ENCODE results near the gene RNF224. TPM values are rescaled to one million over a fixed set of nuclear protein-coding genes. Genes with fewer than 3 reads are reported as not detected.
A peak's percentile ranks its signal among the peaks of the same experiment; 100 is the strongest.

The RNF224 gene
- total and polyA plus RNA-seq, 2 of the 13 experiments (the other 11 are each of a cell fraction or from before 2014, with no cell fraction given): 0.09 TPM; not detected in 1

DNA sequence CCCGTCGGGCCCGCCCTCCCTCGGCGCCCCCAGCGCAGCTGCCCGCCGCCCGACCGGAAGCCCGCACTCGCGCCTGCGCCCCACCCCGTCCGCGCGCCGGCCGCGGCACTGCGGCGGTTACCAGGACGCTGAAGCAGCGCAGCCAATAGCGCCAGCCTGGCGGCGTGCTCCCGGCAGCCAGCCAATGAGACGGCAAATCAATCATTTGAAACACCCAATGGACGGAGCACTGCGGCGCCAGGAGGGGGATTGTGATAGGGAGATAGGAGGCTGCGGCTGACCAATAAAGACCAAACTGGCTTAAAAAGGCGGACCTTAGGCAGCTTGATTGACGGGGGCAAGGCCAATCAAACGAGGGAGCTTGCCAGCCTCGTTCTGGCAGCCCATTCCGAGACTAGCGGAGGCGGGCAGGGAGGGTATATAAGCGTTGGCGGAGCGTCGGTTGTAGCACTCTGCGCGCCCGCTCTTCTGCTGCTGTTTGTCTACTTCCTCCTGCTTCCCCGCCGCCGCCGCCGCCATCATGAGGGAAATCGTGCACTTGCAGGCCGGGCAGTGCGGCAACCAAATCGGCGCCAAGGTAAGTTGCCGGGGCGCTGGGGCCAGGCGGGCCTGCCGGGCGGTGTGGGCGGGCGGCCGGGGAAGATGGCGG lies 13.7 kb downstream of the RNF224 start, which contains the start of gene TUBB4B (continued):
- TF ChIP-seq, protein P1, sequence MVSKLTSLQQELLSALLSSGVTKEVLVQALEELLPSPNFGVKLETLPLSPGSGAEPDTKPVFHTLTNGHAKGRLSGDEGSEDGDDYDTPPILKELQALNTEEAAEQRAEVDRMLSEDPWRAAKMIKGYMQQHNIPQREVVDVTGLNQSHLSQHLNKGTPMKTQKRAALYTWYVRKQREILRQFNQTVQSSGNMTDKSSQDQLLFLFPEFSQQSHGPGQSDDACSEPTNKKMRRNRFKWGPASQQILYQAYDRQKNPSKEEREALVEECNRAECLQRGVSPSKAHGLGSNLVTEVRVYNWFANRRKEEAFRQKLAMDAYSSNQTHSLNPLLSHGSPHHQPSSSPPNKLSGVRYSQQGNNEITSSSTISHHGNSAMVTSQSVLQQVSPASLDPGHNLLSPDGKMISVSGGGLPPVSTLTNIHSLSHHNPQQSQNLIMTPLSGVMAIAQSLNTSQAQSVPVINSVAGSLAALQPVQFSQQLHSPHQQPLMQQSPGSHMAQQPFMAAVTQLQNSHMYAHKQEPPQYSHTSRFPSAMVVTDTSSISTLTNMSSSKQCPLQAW (CRISPR knock-in tag; IDR thresholded peaks at IDR 0.05): peak; percentile 53; the same call in 1 of the 2 replicates
- TF ChIP-seq SP5 (CRISPR knock-in tag; IDR thresholded peaks at IDR 0.05; ENCODE audit: borderline replicate concordance, low read depth) (0 out of 2 replicates have a peak, but pooled peaks have one; percentile 37), CHD2 (IDR thresholded peaks at IDR 0.05; ENCODE audit: low read depth, low read length) (peak; percentile 81), ZNF451 (CRISPR knock-in tag; IDR thresholded peaks at IDR 0.05) (0 out of 2 replicates have a peak, but pooled peaks have one; percentile 40), ZNF160 (CRISPR knock-in tag; IDR thresholded peaks at IDR 0.05) (no peak; the same call in 1 of the 2 replicates), ZNF737 (CRISPR knock-in tag; IDR thresholded peaks at IDR 0.05; ENCODE audit: borderline replicate concordance) (no peak), MTF1 (CRISPR knock-in tag; IDR thresholded peaks at IDR 0.05) (0 out of 2 replicates have a peak, but pooled peaks have one; percentile 65), ZBTB7B (CRISPR knock-in tag; IDR thresholded peaks at IDR 0.05) (no peak), ZNF30 (CRISPR knock-in tag; IDR thresholded peaks at IDR 0.05) (no peak), ZNF24 (IDR thresholded peaks at IDR 0.05) (no peak), FOXP1 (IDR thresholded peaks at IDR 0.05) (no peak), FOXP1 (CRISPR knock-in tag; IDR thresholded peaks at IDR 0.05) (no peak), ZNF614 (CRISPR knock-in tag; IDR thresholded peaks at IDR 0.05; ENCODE audit: borderline replicate concordance) (no peak), ZNF547 (CRISPR knock-in tag; IDR thresholded peaks at IDR 0.05) (no peak), ARID2 (CRISPR knock-in tag; IDR thresholded peaks at IDR 0.05; ENCODE audit: borderline replicate concordance) (no peak), PAWR (CRISPR knock-in tag; IDR thresholded peaks at IDR 0.05; ENCODE audit: borderline replicate concordance) (no peak), PHF21A (CRISPR knock-in tag; IDR thresholded peaks at IDR 0.05) (no peak; the same call in 1 of the 2 replicates), ZNF256 (CRISPR knock-in tag; conservative IDR thresholded peaks at IDR 0.05) (0 out of 2 replicates have a peak, but pooled peaks have one; percentile 62), MIER2 (CRISPR knock-in tag; IDR thresholded peaks at IDR 0.05) (peak; percentile 52; the same call in 1 of the 2 replicates), HDAC1 (CRISPR knock-in tag; IDR thresholded peaks at IDR 0.05) (no peak)
- TF ChIP-seq, protein P2, sequence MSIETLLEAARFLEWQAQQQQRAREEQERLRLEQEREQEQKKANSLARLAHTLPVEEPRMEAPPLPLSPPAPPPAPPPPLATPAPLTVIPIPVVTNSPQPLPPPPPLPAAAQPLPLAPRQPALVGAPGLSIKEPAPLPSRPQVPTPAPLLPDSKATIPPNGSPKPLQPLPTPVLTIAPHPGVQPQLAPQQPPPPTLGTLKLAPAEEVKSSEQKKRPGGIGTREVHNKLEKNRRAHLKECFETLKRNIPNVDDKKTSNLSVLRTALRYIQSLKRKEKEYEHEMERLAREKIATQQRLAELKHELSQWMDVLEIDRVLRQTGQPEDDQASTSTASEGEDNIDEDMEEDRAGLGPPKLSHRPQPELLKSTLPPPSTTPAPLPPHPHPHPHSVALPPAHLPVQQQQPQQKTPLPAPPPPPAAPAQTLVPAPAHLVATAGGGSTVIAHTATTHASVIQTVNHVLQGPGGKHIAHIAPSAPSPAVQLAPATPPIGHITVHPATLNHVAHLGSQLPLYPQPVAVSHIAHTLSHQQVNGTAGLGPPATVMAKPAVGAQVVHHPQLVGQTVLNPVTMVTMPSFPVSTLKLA (IDR thresholded peaks at IDR 0.05): peak; percentile 11; the same call in 1 of the 2 replicates
- TF ChIP-seq, protein P3, sequence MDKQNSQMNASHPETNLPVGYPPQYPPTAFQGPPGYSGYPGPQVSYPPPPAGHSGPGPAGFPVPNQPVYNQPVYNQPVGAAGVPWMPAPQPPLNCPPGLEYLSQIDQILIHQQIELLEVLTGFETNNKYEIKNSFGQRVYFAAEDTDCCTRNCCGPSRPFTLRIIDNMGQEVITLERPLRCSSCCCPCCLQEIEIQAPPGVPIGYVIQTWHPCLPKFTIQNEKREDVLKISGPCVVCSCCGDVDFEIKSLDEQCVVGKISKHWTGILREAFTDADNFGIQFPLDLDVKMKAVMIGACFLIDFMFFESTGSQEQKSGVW (CRISPR knock-in tag; IDR thresholded peaks at IDR 0.05; ENCODE audit: borderline replicate concordance): no peak
- TF ChIP-seq, protein P4, sequence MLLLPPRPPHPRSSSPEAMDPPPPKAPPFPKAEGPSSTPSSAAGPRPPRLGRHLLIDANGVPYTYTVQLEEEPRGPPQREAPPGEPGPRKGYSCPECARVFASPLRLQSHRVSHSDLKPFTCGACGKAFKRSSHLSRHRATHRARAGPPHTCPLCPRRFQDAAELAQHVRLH (CRISPR knock-in tag; IDR thresholded peaks at IDR 0.05; ENCODE audit: borderline replicate concordance, low read depth): 0 out of 2 replicates have a peak, but pooled peaks have one; percentile 54
- TF ChIP-seq, protein P5, sequence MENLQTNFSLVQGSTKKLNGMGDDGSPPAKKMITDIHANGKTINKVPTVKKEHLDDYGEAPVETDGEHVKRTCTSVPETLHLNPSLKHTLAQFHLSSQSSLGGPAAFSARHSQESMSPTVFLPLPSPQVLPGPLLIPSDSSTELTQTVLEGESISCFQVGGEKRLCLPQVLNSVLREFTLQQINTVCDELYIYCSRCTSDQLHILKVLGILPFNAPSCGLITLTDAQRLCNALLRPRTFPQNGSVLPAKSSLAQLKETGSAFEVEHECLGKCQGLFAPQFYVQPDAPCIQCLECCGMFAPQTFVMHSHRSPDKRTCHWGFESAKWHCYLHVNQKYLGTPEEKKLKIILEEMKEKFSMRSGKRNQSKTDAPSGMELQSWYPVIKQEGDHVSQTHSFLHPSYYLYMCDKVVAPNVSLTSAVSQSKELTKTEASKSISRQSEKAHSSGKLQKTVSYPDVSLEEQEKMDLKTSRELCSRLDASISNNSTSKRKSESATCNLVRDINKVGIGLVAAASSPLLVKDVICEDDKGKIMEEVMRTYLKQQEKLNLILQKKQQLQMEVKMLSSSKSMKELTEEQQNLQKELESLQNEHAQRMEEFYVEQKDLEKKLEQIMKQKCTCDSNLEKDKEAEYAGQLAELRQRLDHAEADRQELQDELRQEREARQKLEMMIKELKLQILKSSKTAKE (CRISPR knock-in tag; IDR thresholded peaks at IDR 0.05; ENCODE audit: borderline replicate concordance): no peak
